Small intestine (tissue), 7 donors: ENCODE measurements around the gene CGB5. TPM values are rescaled to one million over a fixed set of nuclear protein-coding genes. Genes with fewer than 3 reads are reported as not detected.
A peak's percentile ranks its signal among the peaks of the same experiment; 100 is the strongest.

ENCODE experiments used
- DNase-seq, 2 donors: peaks; one replicate each; pipeline versions ENCODE4 v3.0.0 to v3.0.0-alpha.2; 2013
- FAIRE-seq: peaks from 2 replicates; lab custom pipeline; 2012; peaks lifted over from hg19 to GRCh38; lab: Jason Lieb, UNC
- H3K27ac ChIP-seq, 3 donors: one replicate each; pipeline ENCODE4 v1.5.1; 2013; ENCODE audit warnings: low read length in 2 of 3, mild to moderate bottlenecking in 2 of 3, control low read depth in 1 of 3, inconsistent platforms in 1 of 3, low read depth in 1 of 3, moderate library complexity in 1 of 3
- H3K27me3 ChIP-seq, 3 donors: one replicate each; pipeline ENCODE4 v1.6.1; 2013; ENCODE audit warnings: low read length in 3 of 3, inconsistent platforms in 1 of 3; ENCODE audit not compliant: control insufficient read depth in 3 of 3, insufficient read depth in 3 of 3
- H3K36me3 ChIP-seq, 3 donors: one replicate each; pipeline ENCODE4 v1.6.1; 2013; ENCODE audit warnings: low read length in 3 of 3, inconsistent platforms in 1 of 3, low read depth in 1 of 3, mild to moderate bottlenecking in 1 of 3, moderate library complexity in 1 of 3; ENCODE audit not compliant: control insufficient read depth in 3 of 3, insufficient read depth in 2 of 3
- H3K4me1 ChIP-seq, 3 donors: one replicate each; pipeline ENCODE4 v1.6.1; 2013; ENCODE audit warnings: low read length in 2 of 3, inconsistent platforms in 1 of 3, low read depth in 1 of 3, mild to moderate bottlenecking in 1 of 3, moderate library complexity in 1 of 3; ENCODE audit not compliant: control insufficient read depth in 3 of 3, insufficient read depth in 2 of 3
- H3K4me3 ChIP-seq, 3 donors: one replicate each; pipeline ENCODE4 v1.5.1; 2013; ENCODE audit warnings: low read length in 3 of 3, control low read depth in 1 of 3, inconsistent platforms in 1 of 3, low read depth in 1 of 3, mild to moderate bottlenecking in 1 of 3, moderate library complexity in 1 of 3
- H3K9me3 ChIP-seq, 2 donors: one replicate each; pipeline ENCODE4 v1.6.1; 2013; ENCODE audit warnings: low read depth in 1 of 2, low read length in 1 of 2; ENCODE audit not compliant: control insufficient read depth in 2 of 2, insufficient read depth in 1 of 2
- WGBS, 3 donors: extraction: QIAGEN DNeasy Blood & Tissue Kit; methylation state at CpG; one replicate each; pipeline ENCODE4 v1.1.7; 2013; 5-methylcytosine and 5-hydroxymethylcytosine counted together
- polyA plus RNA-seq, 4 donors: library from polyadenylated mRNA; stranded (reverse) in 3 of 4; unstranded in 1 of 4; fragments of 200-250 nt in 3 of 4; fragments of 120-200 nt in 1 of 4; gene quantifications; one replicate each; pipeline versions ENCODE4 v1.2.1 to v1.2.3, GENCODE V29; 2013
- donor health status: healthy with polysubstance abuse.
- donor health status: control.
- donor health status: control.
- donor health status: Bipolar disorder and iron deficiency.
- donor health status: healthy.

Gene CGB5
- polyA plus RNA-seq, 4 donors, result 0.09 TPM; not detected in 3

DNA sequence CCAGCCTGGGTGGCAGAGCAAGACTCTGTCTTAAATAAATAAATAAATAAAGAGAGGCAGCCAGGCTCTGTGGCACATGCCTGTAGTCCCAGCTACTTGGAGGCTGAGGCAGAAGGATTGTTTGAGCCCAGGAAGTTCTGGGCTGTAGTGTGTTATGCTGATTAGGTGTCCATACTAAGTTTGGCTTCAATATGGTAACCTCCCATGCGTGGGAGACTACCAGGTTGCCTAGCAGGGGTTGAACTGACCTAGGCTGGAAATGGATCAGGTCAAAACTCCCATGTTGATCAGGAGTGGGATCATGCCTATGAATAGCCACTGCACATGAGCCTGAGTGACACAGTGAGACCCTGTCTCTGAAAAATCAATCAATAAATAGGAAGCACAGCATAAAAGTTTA, 37.6 kb downstream of the CGB5 start:
- Histone ChIP-seq H3K27ac (no peak overlapping the region), H3K27me3 (peaks cover 0 to 5% (median 0%) of the 10 kb centered on the region in 3 donors), H3K9me3 (no peaks in the 10 kb centered on the region), H3K36me3 (peaks cover 0 to 1% (median 0%) of the 10 kb centered on the region in 3 donors), H3K4me1 (peaks cover 0 to under 1% (median 0%) of the 10 kb centered on the region in 3 donors), H3K4me3 (no peak overlapping the region)
- DNase-seq (no peak), FAIRE-seq (no peak)
- 80 to 100% (median 94%) methylated on average over 1 of the region's 1 CpG for WGBS, 3 donors

DNA sequence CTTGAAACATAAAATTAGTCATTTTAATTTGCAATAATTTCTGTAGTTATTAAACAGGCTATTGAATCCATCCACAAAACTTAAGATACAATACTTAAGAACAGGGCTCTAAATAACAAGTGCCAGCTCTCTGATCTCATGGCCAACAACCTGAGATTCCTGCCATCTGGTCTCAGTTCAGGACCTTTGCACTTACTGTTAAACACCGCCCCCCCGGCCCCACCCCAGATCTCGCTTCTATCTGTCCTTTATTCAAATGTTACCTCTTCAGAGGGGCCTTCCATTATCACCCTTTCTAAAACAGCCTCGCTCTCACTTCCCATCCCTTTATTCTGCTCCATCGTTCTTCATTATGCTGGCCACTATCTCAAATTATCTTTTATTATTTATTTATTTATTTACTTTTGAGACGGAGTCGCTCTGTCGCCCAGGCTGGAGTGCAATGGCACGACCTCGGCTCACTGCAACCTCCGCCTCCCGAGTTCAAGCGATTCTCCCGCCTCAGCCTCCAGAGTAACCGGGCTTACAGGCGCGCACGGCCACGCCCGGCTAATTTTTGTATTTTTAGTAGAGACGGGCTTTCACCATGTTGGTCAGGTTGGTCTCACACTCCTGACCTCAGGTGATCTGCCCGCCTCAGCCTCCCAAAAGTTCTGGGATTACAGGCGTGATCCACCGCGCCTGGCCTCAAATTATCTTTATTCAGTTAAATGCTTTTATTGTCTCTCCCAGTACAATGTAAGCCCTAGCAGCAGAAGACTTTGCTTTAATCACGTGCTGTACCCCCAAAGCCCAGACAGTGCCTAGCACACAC, 40.8 kb downstream of the CGB5 start:
- Histone ChIP-seq H3K4me1 (peaks cover 0 to 11% (median 0%) of the 10 kb centered on the region in 3 donors), H3K36me3 (peaks cover 0 to 22% (median 2%) of the 10 kb centered on the region in 3 donors), H3K27ac (peak overlapping the region; percentile 67 to 88 (median 73)), H3K4me3 (peak overlapping the region in 2 of 3 donors; percentile 70 to 82), H3K9me3 (no peaks in the 10 kb centered on the region), H3K27me3 (peaks cover 0 to 5% (median 0%) of the 10 kb centered on the region in 3 donors)
- FAIRE-seq, result no peak
- WGBS, 3 donors, result 17 to 53% (median 33%) methylated on average over 26 of the region's 26 CpGs
- peak in 1 of 2 donors; percentile 70 for DNase-seq

DNA sequence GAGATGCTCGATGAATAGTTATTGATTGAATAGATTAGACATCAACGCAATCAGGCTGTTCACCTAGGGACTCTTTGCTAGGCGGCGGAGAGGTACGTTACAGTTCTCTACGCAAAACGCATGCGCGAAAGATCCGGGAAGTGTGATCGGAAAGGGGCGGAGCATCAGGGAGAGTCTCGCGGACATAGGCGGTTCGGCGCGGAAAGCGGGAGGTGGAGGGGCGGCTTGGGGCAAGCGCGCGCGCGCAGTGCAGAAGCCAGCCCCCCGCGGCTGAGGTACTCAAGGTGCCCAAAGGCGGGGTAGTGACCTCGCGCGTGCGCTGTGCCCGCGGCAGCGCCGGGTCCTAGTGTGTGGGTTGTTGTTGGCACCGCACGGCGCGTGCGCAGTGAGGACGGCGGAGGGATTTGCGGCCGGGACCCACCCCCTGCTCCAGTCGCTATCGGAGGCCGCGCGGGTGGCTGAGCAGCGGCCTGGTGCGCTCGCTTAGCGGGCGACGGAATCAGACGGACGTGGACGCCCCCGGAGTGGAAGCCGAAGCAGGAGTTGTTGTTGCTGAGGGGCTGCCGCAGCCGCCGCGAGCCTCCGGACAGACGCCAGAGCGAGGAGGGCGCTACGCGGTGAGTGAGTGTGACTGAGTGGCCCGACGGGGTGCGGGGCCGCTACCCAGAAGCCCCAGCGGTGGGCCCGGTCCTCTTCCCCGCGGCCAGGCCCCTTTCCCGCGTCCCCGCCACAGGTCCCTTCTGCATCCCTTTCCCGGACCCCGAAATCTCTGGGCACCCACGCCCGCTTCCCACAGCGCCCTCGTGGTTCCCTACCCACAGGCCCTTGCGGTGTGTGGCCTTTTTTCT, 41.6 kb downstream of the CGB5 start, which contains the start of gene SNRNP70:
Gene SNRNP70, plus strand, starts transcription at position 432 of the 848 bp plus-strand sequence. CDS start 964 bp downstream, outside the sequence.
- Histone ChIP-seq H3K27me3 (peaks cover 0 to 5% (median 0%) of the 10 kb centered on the region in 3 donors), H3K36me3 (peaks cover 2 to 28% (median 2%) of the 10 kb centered on the region in 3 donors), H3K4me1 (peaks cover 0 to 11% (median 0%) of the 10 kb centered on the region in 3 donors), H3K4me3 (peak within 1 kb of the TSS; percentile 70 to 89 (median 82)), H3K27ac (peak within 1 kb of the TSS; percentile 69 to 88 (median 73)), H3K9me3 (no peaks in the 10 kb centered on the region)
- WGBS, 3 donors, result 0 to 1% (median 0%) methylated on average over 78 to 89 of the region's 89 CpGs
- FAIRE-seq (no peak), DNase-seq (peak; percentile 99 to 100)

DNA sequence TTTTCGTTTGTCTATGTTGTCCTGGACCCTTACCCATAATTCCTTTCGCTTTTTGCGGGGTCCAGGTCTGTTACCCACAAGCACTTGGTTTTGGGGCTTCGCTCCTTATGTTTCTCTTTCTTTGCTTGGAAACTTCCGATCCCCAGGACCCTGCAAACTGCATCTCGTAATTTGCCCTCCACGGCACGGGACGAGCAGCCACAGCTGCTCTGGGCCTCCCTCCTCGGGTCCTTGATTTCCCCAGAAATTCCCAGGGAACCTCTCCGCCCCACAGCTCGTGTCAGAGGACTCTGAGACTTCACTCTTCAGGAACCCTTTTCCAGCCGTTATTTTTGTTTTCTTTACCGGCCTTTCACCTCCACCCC, 42.2 kb downstream of the CGB5 start:
- WGBS, 3 donors, result 0 to 1% (median 0%) methylated on average over 14 of the region's 14 CpGs
- peak overlapping the region; percentile 70 to 89 (median 82) for H3K4me3 ChIP-seq
- H3K9me3 ChIP-seq, result no peaks in the 10 kb centered on the region
- H3K27me3 ChIP-seq, result peaks cover 0 to 5% (median 0%) of the 10 kb centered on the region in 3 donors
- H3K36me3 ChIP-seq, result peaks cover 7 to 34% (median 8%) of the 10 kb centered on the region in 3 donors
- DNase-seq, result no peak
- no peak for FAIRE-seq
- H3K27ac ChIP-seq, result peak overlapping the region in 2 of 3 donors; percentile 73 to 88
- H3K4me1 ChIP-seq, result peaks cover 0 to 11% (median 0%) of the 10 kb centered on the region in 3 donors

DNA sequence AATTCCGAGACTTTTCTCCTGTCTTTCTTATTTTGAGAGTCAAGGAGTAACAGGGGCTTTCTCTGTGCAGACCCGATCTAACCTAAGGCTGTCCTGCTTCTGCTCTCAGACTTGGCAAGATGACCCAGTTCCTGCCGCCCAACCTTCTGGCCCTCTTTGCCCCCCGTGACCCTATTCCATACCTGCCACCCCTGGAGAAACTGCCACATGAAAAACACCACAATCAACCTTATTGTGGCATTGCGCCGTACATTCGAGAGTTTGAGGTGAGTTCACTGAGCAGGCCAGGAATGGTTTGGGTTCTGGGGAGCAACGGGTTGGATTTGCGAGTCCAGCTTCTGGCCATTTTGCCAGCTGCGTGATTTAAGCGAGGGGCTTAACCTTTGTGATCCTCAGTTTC, 42.6 kb downstream of the CGB5 start:
- H3K36me3 ChIP-seq, result peaks cover 8 to 39% (median 10%) of the 10 kb centered on the region in 3 donors
- no peak overlapping the region for H3K27ac ChIP-seq
- DNase-seq, result no peak
- H3K4me1 ChIP-seq, result peaks cover 0 to 11% (median 0%) of the 10 kb centered on the region in 3 donors
- no peaks in the 10 kb centered on the region for H3K9me3 ChIP-seq
- WGBS, 3 donors, result 6 to 42% (median 17%) methylated on average over 11 of the region's 11 CpGs
- peaks cover 0 to 3% (median 0%) of the 10 kb centered on the region in 3 donors for H3K27me3 ChIP-seq
- H3K4me3 ChIP-seq, result peak overlapping the region; percentile 70 to 89 (median 82)
- FAIRE-seq, result no peak

DNA sequence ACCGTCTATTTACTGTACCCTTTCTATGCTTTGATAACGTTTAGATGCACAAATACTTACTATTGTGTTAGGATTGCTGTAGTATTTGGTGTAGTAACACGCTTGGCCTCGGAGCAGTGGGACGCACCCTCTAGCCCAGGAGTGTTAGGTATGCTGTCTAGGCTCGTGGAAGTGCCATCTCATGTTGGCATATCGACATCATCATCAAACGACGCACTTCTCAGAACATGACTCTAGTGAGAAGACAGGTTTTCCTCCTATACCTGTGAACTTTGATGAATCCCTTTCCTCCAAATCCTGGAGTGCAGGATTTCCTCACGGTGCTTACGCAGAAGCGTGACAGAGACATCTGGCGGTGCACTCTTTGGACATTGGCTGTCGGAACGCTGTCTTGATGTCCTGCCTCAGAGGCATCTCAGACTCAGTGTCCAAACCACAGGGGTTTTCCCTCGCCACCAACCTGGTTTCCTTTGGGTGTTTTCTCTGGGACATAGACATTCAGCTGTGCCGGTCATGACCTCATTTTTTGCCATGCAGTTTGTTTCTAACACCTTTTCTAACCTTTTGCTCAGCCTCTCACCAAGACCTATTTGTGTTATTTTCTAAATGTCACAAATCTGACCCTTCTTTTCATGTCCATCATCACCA, 47.9 kb downstream of the CGB5 start:
- Histone ChIP-seq H3K36me3 (peaks cover 15 to 84% (median 16%) of the 10 kb centered on the region in 3 donors), H3K9me3 (no peaks in the 10 kb centered on the region), H3K4me1 (peaks cover 0 to 8% (median 0%) of the 10 kb centered on the region in 3 donors), H3K27me3 (no peaks in the 10 kb centered on the region), H3K27ac (no peak overlapping the region), H3K4me3 (no peak overlapping the region)
- 84 to 91% (median 86%) methylated on average over 17 of the region's 17 CpGs for WGBS, 3 donors
- DNase-seq, result no peak
- no peak for FAIRE-seq

DNA sequence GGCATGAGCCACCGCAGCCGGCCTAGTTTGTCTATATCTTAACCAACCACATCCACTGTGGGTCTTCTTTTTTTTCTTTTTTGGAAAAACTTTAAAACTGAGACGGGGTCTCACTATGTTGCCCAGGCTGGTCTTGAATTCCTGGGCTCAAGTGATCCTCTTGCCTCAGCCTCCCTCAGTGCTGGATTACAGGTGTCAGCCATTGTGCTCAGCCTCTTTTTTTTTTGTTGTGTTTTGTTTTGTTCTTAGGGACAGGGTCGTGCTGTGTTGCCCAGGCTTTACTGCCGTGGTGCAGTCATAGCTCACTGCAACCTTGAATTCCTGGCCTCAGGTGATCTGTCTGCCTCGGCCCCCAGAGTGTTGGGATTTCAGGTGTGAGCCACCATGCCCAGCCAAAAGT, 49.0 kb downstream of the CGB5 start:
- 93% methylated on average over 6 of the region's 6 CpGs for WGBS, 3 donors
- H3K27ac ChIP-seq, result no peak overlapping the region
- FAIRE-seq (no peak), DNase-seq (no peak)
- no peaks in the 10 kb centered on the region for H3K4me1 ChIP-seq
- no peaks in the 10 kb centered on the region for H3K9me3 ChIP-seq
- H3K27me3 ChIP-seq, result no peaks in the 10 kb centered on the region
- no peak overlapping the region for H3K4me3 ChIP-seq
- peaks cover 14 to 86% (median 17%) of the 10 kb centered on the region in 3 donors for H3K36me3 ChIP-seq
